ENCODE measurements around the gene NFIA. TPM values are rescaled to one million over a fixed set of nuclear protein-coding genes. Genes with fewer than 3 reads are reported as not detected.

The NFIA gene
- total and polyA plus RNA-seq, 9 of the 15 experiments (the other 6 are each of a cell fraction or from before 2014, with no cell fraction given), result 5.3 to 24.9 (median 9.8) TPM

GRCh38 chr1:61472876-61473275 is 390.5 kb downstream of the NFIA start:
- H3K27ac ChIP-seq (ENCODE audit: extremely low read depth, low read depth, low read length), result no peak overlapping the region
- no peaks in the 10 kb centered on the region for H3K36me3 ChIP-seq (ENCODE audit: control insufficient read depth, insufficient read depth, low read length)
- FAIRE-seq (no peak), ATAC-seq (no peak), DNase-seq (ENCODE audit: extremely low read depth in 1 of 4, low spot score in 3 of 4) (no peak)
- no peak overlapping the region for H3K9ac ChIP-seq (ENCODE audit: insufficient read depth in 1 of 2, low read depth in 2 of 2, low read length in 2 of 2)
- no peak overlapping the region for H3K4me3 ChIP-seq
- CTCF ChIA-PET (ENCODE audit: low intra/inter-chr PET ratio), result no interaction called here
- intact Hi-C loops (cut with micrococcal nuclease) (no loop called here), in situ Hi-C loops (cut with MboI) (loop anchor here (25.0 kb wide), 1 partner anchor 1486 kb away; no protein-coding TSS in a partner anchor)
- no peaks in the 10 kb centered on the region for H3K9me3 ChIP-seq (replicated peaks; ENCODE audit: control insufficient read depth, insufficient read depth, low read depth, low read length)
- POLR2A ChIA-PET, result interaction anchor here (0.7 to 0.9 kb wide), 2 partner anchors 8 to 32 kb away, joined by 3 to 5 read pairs; no protein-coding TSS in a partner anchor
- H4K20me1 ChIP-seq (replicated peaks; ENCODE audit: control insufficient read depth, insufficient read depth, low read length), result no peaks in the 10 kb centered on the region
- no peaks in the 10 kb centered on the region for H3K9me1 ChIP-seq (ENCODE audit: control insufficient read depth, insufficient read depth, low read length)
- H3K27me3 ChIP-seq (ENCODE audit: control insufficient read depth in 2 of 2, insufficient read depth in 2 of 2, low read length in 2 of 2), result peaks cover 4 to 14% of the 10 kb centered on the region in 2 experiments; a peak in 4 of 5 replicates
- no peaks in the 10 kb centered on the region for H3K4me1 ChIP-seq (replicated peaks in 1 of 2; ENCODE audit: control insufficient read depth in 2 of 2, insufficient read depth in 2 of 2, low read length in 2 of 2)
- no peak overlapping the region for H2AFZ ChIP-seq (ENCODE audit: low read depth, low read length)
- no peaks in the 10 kb centered on the region for H3K79me2 ChIP-seq (ENCODE audit: control insufficient read depth, insufficient read depth, low read length)
- TF ChIP-seq ARID3B (CRISPR knock-in tag; IDR thresholded peaks at IDR 0.05; ENCODE audit: borderline replicate concordance) (no peak), ZNF507 (tag; conservative IDR thresholded peaks at IDR 0.05) (no peak), ZNF184 (CRISPR knock-in tag; IDR thresholded peaks at IDR 0.05) (no peak), ZNF766 (CRISPR knock-in tag; conservative IDR thresholded peaks at IDR 0.05) (no peak), GABPB1 (CRISPR knock-in tag; IDR thresholded peaks at IDR 0.05) (no peak), THRB (CRISPR knock-in tag; conservative IDR thresholded peaks at IDR 0.05) (no peak), HOXB6 (CRISPR knock-in tag; IDR thresholded peaks at IDR 0.05; ENCODE audit: borderline replicate concordance) (no peak)
- WGBS (ENCODE audit: insufficient coverage, low coverage, missing lambda C conversion rate), result 0% methylated on average over 3 of the region's 3 CpGs
- no TSS peak for BruUV-seq (replicated peaks)
- H3K4me2 ChIP-seq (ENCODE audit: insufficient read depth, low read length), result no peak overlapping the region
